ENCODE results near the gene HLX. TPM values are rescaled to one million over a fixed set of nuclear protein-coding genes. Genes with fewer than 3 reads are reported as not detected.

HLX gene
- polyA plus RNA-seq, 3 donors: 17.1 to 44.0 (median 17.6) TPM

- H4K20me1 ChIP-seq (ENCODE audit: insufficient read depth, low read length): no peaks in the 10 kb centered on the region
- no peak overlapping the region for H3K9ac ChIP-seq (ENCODE audit: insufficient read depth, low read length, poor library complexity, severe bottlenecking)
- 80% methylated on average over 1 of the region's 2 CpGs for WGBS (ENCODE audit: insufficient coverage)
- intact Hi-C loops (cut with micrococcal nuclease): loop anchor here in 1 of 2 donors (2.0 kb wide), 1 partner anchor 16 kb away; no protein-coding TSS in a partner anchor
- no peak overlapping the region for H3K4me3 ChIP-seq (replicated peaks in 1 of 3; ENCODE audit: low read depth in 2 of 3, low read length in 3 of 3)
- H3K79me2 ChIP-seq (ENCODE audit: insufficient read depth, low read length): no peaks in the 10 kb centered on the region
- peaks cover 1 to 7% (median 4%) of the 10 kb centered on the region in 3 donors for H3K27me3 Mint-ChIP-seq (ENCODE audit: low read depth in 3 of 3)
- H3K27ac Mint-ChIP-seq: peak overlapping the region in 3 of 7 donors; percentile 16 to 58 (median 23)
- H2AFZ ChIP-seq (ENCODE audit: insufficient read depth, low read depth, low read length, poor library complexity, severe bottlenecking): no peak overlapping the region
- no peak for DNase-seq
- no peaks in the 10 kb centered on the region for H3K36me3 ChIP-seq (replicated peaks in 1 of 2; ENCODE audit: control insufficient read depth in 1 of 2, insufficient read depth in 2 of 2, low read length in 2 of 2)
- H3K9me3 ChIP-seq (replicated peaks in 1 of 2; ENCODE audit: control insufficient read depth in 1 of 2, insufficient read depth in 1 of 2, low read length in 2 of 2): no peaks in the 10 kb centered on the region
- peaks cover 0 to 5% of the 10 kb centered on the region in 2 donors for H3K27me3 ChIP-seq (ENCODE audit: control insufficient read depth in 2 of 2, insufficient read depth in 2 of 2, low read length in 2 of 2)
- peak overlapping the region in 1 of 2 donors; percentile 19 for H3K4me3 Mint-ChIP-seq
- peak; percentile 32 for TF ChIP-seq CTCF (IDR thresholded peaks at IDR 0.05)
- no peak overlapping the region for H3K27ac ChIP-seq (ENCODE audit: low read depth in 1 of 2, low read length in 2 of 2)
- H3K4me2 ChIP-seq (replicated peaks; ENCODE audit: extremely low read depth, low read length, poor library complexity, severe bottlenecking): peak overlapping the region; percentile 34
- H3K4me1 Mint-ChIP-seq: peaks cover 19% of the 10 kb centered on the region
- H3K36me3 Mint-ChIP-seq: no peaks in the 10 kb centered on the region
- H3K4me1 ChIP-seq (ENCODE audit: control insufficient read depth in 1 of 2, insufficient read depth in 2 of 2, low read length in 2 of 2): peaks cover 4 to 11% of the 10 kb centered on the region in 2 donors
- H3K9me3 Mint-ChIP-seq: no peaks in the 10 kb centered on the region
These were observed 29.5 kb downstream of the HLX start for GRCh38 chr1:220908757-220909156.

- intact Hi-C loops (cut with micrococcal nuclease): no loop called here
- Histone ChIP-seq H3K27me3 (ENCODE audit: control insufficient read depth in 2 of 2, insufficient read depth in 2 of 2, low read length in 2 of 2) (no peaks in the 10 kb centered on the region), H4K20me1 (ENCODE audit: insufficient read depth, low read length) (no peaks in the 10 kb centered on the region), H3K4me2 (replicated peaks; ENCODE audit: extremely low read depth, low read length, poor library complexity, severe bottlenecking) (no peak overlapping the region), H3K79me2 (ENCODE audit: insufficient read depth, low read length) (no peaks in the 10 kb centered on the region), H3K9ac (ENCODE audit: insufficient read depth, low read length, poor library complexity, severe bottlenecking) (no peak overlapping the region), H3K9me3 (replicated peaks in 1 of 2; ENCODE audit: control insufficient read depth in 1 of 2, insufficient read depth in 1 of 2, low read length in 2 of 2) (no peaks in the 10 kb centered on the region), H3K4me1 (ENCODE audit: control insufficient read depth in 1 of 2, insufficient read depth in 2 of 2, low read length in 2 of 2) (peaks cover 16 to 23% of the 10 kb centered on the region in 2 donors), H2AFZ (ENCODE audit: insufficient read depth, low read depth, low read length, poor library complexity, severe bottlenecking) (no peak overlapping the region), H3K36me3 (replicated peaks in 1 of 2; ENCODE audit: control insufficient read depth in 1 of 2, insufficient read depth in 2 of 2, low read length in 2 of 2) (no peaks in the 10 kb centered on the region), H3K27ac (ENCODE audit: low read depth in 1 of 2, low read length in 2 of 2) (no peak overlapping the region), H3K4me3 (replicated peaks in 1 of 3; ENCODE audit: low read depth in 2 of 3, low read length in 3 of 3) (no peak overlapping the region)
- no peak for DNase-seq
- no peak for TF ChIP-seq CTCF (IDR thresholded peaks at IDR 0.05)
- 98% methylated on average over 5 of the region's 5 CpGs for WGBS (ENCODE audit: insufficient coverage)
- Mint-ChIP-seq H3K9me3 (no peaks in the 10 kb centered on the region), H3K4me3 (no peak overlapping the region), H3K4me1 (peaks cover 32% of the 10 kb centered on the region), H3K27me3 (ENCODE audit: low read depth in 3 of 3) (peaks cover 3 to 7% (median 4%) of the 10 kb centered on the region in 3 donors), H3K27ac (no peak overlapping the region), H3K36me3 (no peaks in the 10 kb centered on the region)
These were observed 30.8 kb downstream of the HLX start for GRCh38 chr1:220910021-220910420.

Data from CD14-positive monocyte (primary cell).